Endothelial cell of hepatic sinusoid (primary cell): ENCODE results near the gene PLPP6.

Source experiments
- in situ Hi-C: cut with HindIII; loops from 2 replicates; pipeline ENCODE4 v1.10.0; 2017; ENCODE audit warnings: low sequenced_read_pairs

Gene PLPP6

DNA sequence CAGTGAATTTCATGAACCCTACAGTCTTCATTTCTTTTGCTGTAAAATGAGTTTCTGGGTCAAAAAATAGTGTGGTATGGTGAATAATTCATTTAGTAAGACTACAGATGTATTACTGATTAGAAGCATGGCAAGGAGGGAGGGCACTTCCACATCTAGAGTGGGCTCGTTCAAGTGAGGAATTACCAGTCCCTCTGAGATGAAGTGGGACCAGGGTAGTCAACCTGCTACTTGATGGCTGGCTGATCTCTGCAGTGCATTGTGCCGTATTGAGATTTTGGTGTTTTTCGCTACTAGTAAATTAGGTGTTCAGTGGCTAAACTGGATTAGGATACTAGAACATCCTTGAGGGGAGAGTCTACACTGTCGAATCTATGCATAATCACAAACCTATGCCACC is 28.1 kb downstream of the PLPP6 start:
- in situ Hi-C loops = no loop called here

GRCh38 chr9:4691795-4692194 is 29.7 kb downstream of the PLPP6 start:
- in situ Hi-C loops = no loop called here

DNA sequence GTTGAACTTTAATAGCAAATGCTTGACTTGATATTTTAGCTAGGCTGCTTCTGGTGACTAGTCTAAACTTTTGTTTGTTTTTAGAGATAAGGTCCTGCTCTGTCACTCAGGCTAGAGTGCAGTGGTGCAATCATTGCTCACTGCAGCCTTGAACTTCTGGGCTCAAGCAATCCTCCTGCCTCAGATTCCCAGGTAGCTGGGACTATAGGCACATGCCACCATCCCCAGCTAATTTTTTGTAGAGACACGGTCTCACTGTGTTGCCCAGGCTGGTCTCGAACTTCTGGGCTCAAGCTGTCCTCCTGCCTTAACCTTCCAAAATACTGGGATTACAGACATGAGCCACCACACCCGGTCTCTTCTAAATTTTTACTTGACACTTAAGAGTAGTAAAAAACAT is 38.0 kb downstream of the PLPP6 start:
- in situ Hi-C loops = no loop called here

- in situ Hi-C loops = no loop called here
Observed at GRCh38 chr9:4700932-4701331, 38.8 kb downstream of the PLPP6 start.

GRCh38 chr9:4701526-4701925 is 39.4 kb downstream of the PLPP6 start:
- in situ Hi-C loops = no loop called here

GRCh38 chr9:4704129-4704528 is 42.0 kb downstream of the PLPP6 start:
- in situ Hi-C loops = no loop called here

DNA sequence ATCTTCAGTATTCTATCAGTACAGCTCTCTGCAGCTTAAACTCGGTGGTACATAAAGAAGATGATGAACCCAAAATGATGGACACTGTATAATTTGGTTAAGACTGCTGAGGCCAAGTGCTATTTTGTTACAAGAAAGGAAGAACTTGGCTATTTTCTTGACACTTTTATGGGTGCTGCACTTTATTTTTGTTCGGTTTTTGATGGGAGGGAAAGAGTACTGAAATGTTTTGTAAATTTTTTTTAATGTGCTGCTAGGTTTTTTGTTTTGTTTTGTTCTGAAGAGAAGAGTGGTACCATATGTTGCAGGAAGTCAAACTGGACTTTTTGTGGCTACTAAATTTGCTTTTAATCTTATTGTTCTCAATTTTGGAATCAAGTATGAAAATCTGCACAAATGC is 43.9 kb downstream of the PLPP6 start:
- in situ Hi-C loops = loop anchor here (5.0 kb wide), 1 partner anchor 89 kb away; no protein-coding TSS in a partner anchor

- in situ Hi-C loops = loop anchor here (5.0 kb wide), 1 partner anchor 90 kb away; no protein-coding TSS in a partner anchor
Observed at GRCh38 chr9:4706971-4707622, 45.0 kb downstream of the PLPP6 start.

- in situ Hi-C loops = loop anchor here (5.0 kb wide), 1 partner anchor 92 kb away; no protein-coding TSS in a partner anchor
Observed at GRCh38 chr9:4709380-4709779, 47.3 kb downstream of the PLPP6 start.

DNA sequence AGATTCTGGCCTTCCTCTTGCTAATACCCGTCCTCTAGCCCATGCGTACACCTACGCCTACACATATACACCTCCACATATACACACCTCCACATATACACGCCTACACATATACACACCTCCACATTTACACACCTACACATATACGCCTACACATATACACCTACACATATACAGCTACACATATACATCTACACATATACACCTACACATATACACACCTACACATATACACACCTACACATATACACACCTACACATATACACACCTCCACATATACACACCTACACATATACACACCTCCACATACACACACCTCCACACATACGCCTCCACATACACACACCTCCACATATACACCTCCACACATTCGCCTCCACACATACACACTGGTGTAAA is 51.8 kb downstream of the PLPP6 start:
- in situ Hi-C loops = no loop called here

DNA sequence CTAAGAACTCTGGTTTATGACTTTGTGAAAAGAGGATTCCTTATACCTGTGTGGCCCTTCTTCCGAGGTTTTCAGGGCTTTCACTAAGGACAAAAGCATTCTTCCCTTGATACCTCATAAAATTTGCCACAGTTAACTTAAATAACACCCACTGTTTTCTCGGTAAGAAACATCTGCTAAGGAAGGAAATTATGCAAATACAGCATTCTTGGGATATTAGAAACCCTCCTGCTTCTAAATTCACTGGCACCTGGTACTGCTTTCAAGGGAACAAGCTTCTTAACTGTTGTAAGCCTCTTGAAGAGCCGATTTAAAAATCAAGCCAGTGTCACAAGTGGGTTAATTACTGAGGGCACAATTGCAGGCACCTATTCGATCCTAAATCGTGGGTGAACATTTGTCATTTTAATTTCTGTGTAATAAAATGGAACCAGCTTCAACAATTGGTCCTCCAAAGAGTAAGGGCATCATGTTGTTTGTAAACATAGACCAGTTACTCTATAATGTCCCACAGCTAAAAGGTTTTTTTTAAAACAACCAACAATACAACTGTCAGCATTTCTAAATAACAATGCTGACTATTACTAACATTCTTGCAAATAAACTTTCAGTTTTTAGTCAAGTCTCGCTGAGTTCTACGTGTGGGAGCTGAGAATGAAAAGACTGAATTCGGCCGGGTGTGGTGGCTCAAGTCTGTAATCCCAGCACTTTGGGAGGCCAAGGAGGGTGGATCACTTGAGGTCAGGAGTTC is 52.3 kb downstream of the PLPP6 start:
- in situ Hi-C loops = no loop called here
